ENCODE results near the gene SLC41A3.

The SLC41A3 gene

GRCh38 chr3:125960066-125960424 lies 123.9 kb downstream of the SLC41A3 start:
- no peak overlapping the region for H3K4me3 ChIP-seq (ENCODE audit: low read length, poor library complexity, severe bottlenecking)
- H3K4me2 ChIP-seq (ENCODE audit: low read depth, low read length, poor library complexity, severe bottlenecking): no peak overlapping the region
- no peaks in the 10 kb centered on the region for H3K79me2 ChIP-seq (ENCODE audit: insufficient read depth, low read length)
- no peaks in the 10 kb centered on the region for H3K9me2 ChIP-seq (replicated peaks; ENCODE audit: low read depth, low read length)
- H4K20me1 ChIP-seq (ENCODE audit: insufficient read depth, low read length, poor library complexity, severe bottlenecking): no peaks in the 10 kb centered on the region
- no peaks in the 10 kb centered on the region for H3K4me1 ChIP-seq (ENCODE audit: insufficient read depth, low read length, poor library complexity, severe bottlenecking)
- no peaks in the 10 kb centered on the region for H3F3A ChIP-seq (ENCODE audit: low read depth)
- no peaks in the 10 kb centered on the region for H3K9me3 ChIP-seq (ENCODE audit: insufficient read depth, low read depth, low read length)
- H3K9ac ChIP-seq (ENCODE audit: low read depth, low read length, poor library complexity, severe bottlenecking): no peak overlapping the region
- H3K27me3 ChIP-seq (ENCODE audit: insufficient read depth, low read length, poor library complexity, severe bottlenecking): no peaks in the 10 kb centered on the region
- TF ChIP-seq CTCF (conservative IDR thresholded peaks at IDR 0.05; ENCODE audit: low read length) (no peak), EZH2phosphoT487 (IDR thresholded peaks at IDR 0.05; ENCODE audit: borderline replicate concordance) (no peak)
- no peak overlapping the region for H2AFZ ChIP-seq (ENCODE audit: low read length)
- no peaks in the 10 kb centered on the region for H3K36me3 ChIP-seq (ENCODE audit: insufficient read depth, low read length)

GRCh38 chr3:125959317-125960065 lies 124.4 kb downstream of the SLC41A3 start:
- H3K4me2 ChIP-seq (ENCODE audit: low read depth, low read length, poor library complexity, severe bottlenecking): no peak overlapping the region

GRCh38 chr3:125958511-125959316 lies 125.2 kb downstream of the SLC41A3 start:
- H3K9me2 ChIP-seq (replicated peaks; ENCODE audit: low read depth, low read length): no peaks in the 10 kb centered on the region
- no peaks in the 10 kb centered on the region for H3F3A ChIP-seq (ENCODE audit: low read depth)
- no peak overlapping the region for H2AFZ ChIP-seq (ENCODE audit: low read length)
- no peak overlapping the region for H3K4me2 ChIP-seq (ENCODE audit: low read depth, low read length, poor library complexity, severe bottlenecking)
- H3K9me3 ChIP-seq (ENCODE audit: insufficient read depth, low read depth, low read length): no peaks in the 10 kb centered on the region
- H4K20me1 ChIP-seq (ENCODE audit: insufficient read depth, low read length, poor library complexity, severe bottlenecking): no peaks in the 10 kb centered on the region
- TF ChIP-seq CTCF (conservative IDR thresholded peaks at IDR 0.05; ENCODE audit: low read length): no peak
- TF ChIP-seq EZH2phosphoT487 (IDR thresholded peaks at IDR 0.05; ENCODE audit: borderline replicate concordance): no peak
- no peaks in the 10 kb centered on the region for H3K4me1 ChIP-seq (ENCODE audit: insufficient read depth, low read length, poor library complexity, severe bottlenecking)
- H3K4me3 ChIP-seq (ENCODE audit: low read length, poor library complexity, severe bottlenecking): no peak overlapping the region
- no peaks in the 10 kb centered on the region for H3K79me2 ChIP-seq (ENCODE audit: insufficient read depth, low read length)
- no peaks in the 10 kb centered on the region for H3K27me3 ChIP-seq (ENCODE audit: insufficient read depth, low read length, poor library complexity, severe bottlenecking)
- no peak overlapping the region for H3K9ac ChIP-seq (ENCODE audit: low read depth, low read length, poor library complexity, severe bottlenecking)
- no peaks in the 10 kb centered on the region for H3K36me3 ChIP-seq (ENCODE audit: insufficient read depth, low read length)

More at GRCh38 chr3:125959317-125960065, 124.4 kb downstream of the SLC41A3 start:
- Histone ChIP-seq H3K4me3 (ENCODE audit: low read length, poor library complexity, severe bottlenecking) (no peak overlapping the region), H3K79me2 (ENCODE audit: insufficient read depth, low read length) (no peaks in the 10 kb centered on the region), H3K9me3 (ENCODE audit: insufficient read depth, low read depth, low read length) (no peaks in the 10 kb centered on the region), H3K27me3 (ENCODE audit: insufficient read depth, low read length, poor library complexity, severe bottlenecking) (no peaks in the 10 kb centered on the region), H2AFZ (ENCODE audit: low read length) (no peak overlapping the region), H4K20me1 (ENCODE audit: insufficient read depth, low read length, poor library complexity, severe bottlenecking) (no peaks in the 10 kb centered on the region), H3K9ac (ENCODE audit: low read depth, low read length, poor library complexity, severe bottlenecking) (no peak overlapping the region), H3F3A (ENCODE audit: low read depth) (no peaks in the 10 kb centered on the region), H3K9me2 (replicated peaks; ENCODE audit: low read depth, low read length) (no peaks in the 10 kb centered on the region), H3K4me1 (ENCODE audit: insufficient read depth, low read length, poor library complexity, severe bottlenecking) (no peaks in the 10 kb centered on the region), H3K36me3 (ENCODE audit: insufficient read depth, low read length) (no peaks in the 10 kb centered on the region)
- no peak for TF ChIP-seq EZH2phosphoT487 (IDR thresholded peaks at IDR 0.05; ENCODE audit: borderline replicate concordance)
- TF ChIP-seq CTCF (conservative IDR thresholded peaks at IDR 0.05; ENCODE audit: low read length): no peak

Data from Loucy (cell line).